Erythroblast (primary cell): ENCODE measurements around the gene PTCD2.
"Not testable (repeated sequence)": the region's sequence is repeated elsewhere in the genome, so short reads cannot be mapped to it uniquely, and the experiment has no call there.

ENCODE experiments used
- DNase-seq, 2 experiments: peaks; one replicate each; lab custom pipeline; 2025; lab: John Stamatoyannopoulos, UW
- GATA1 ChIP-seq: IDR thresholded peaks from 2 replicates; pipeline ENCODE4 v1.6.1; 2011; ENCODE audit warnings: low read depth, mild to moderate bottlenecking, control low read depth, low read length, moderate library complexity
- POLR2A ChIP-seq: IDR thresholded peaks from 2 replicates; pipeline ENCODE4 v1.6.1; 2011; ENCODE audit warnings: mild to moderate bottlenecking, low read length

Gene PTCD2

GRCh38 chr5:72388646-72389045, 68.5 kb downstream of the PTCD2 start:
- DNase-seq, result no peak
- TF ChIP-seq POLR2A, result no peak
- TF ChIP-seq GATA1, result no peak

GRCh38 chr5:72390836-72391235, 70.7 kb downstream of the PTCD2 start:
- no peak for TF ChIP-seq GATA1
- no peak for TF ChIP-seq POLR2A
- DNase-seq, result no peak

- DNase-seq, result no peak
- no peak for TF ChIP-seq GATA1
- TF ChIP-seq POLR2A, result no peak
Measured at GRCh38 chr5:72392326-72392733, 72.2 kb downstream of the PTCD2 start.

- DNase-seq, result no peak
- TF ChIP-seq GATA1 (no peak), POLR2A (no peak)
Measured at GRCh38 chr5:72393052-72393451, 72.9 kb downstream of the PTCD2 start.

- TF ChIP-seq GATA1 (no peak), POLR2A (no peak)
- peak in 1 of 2 experiments; percentile 8 for DNase-seq
Measured at GRCh38 chr5:72394688-72395087, 74.5 kb downstream of the PTCD2 start.

- TF ChIP-seq GATA1 (no peak), POLR2A (no peak)
- DNase-seq, result no peak
Measured at GRCh38 chr5:72397836-72398235, 77.7 kb downstream of the PTCD2 start.

- TF ChIP-seq POLR2A (no peak), GATA1 (no peak)
Measured at GRCh38 chr5:72400950-72401349, 80.8 kb downstream of the PTCD2 start.

GRCh38 chr5:72402381-72402890, 82.3 kb downstream of the PTCD2 start:
- DNase-seq, result no peak
- no peak for TF ChIP-seq GATA1
- TF ChIP-seq POLR2A, result no peak

More at GRCh38 chr5:72400950-72401349, 80.8 kb downstream of the PTCD2 start:
- no peak for DNase-seq

- peak in 1 of 2 experiments; percentile 25 for DNase-seq
- TF ChIP-seq GATA1 (no peak), POLR2A (no peak)
Measured at GRCh38 chr5:72402959-72403628, 82.9 kb downstream of the PTCD2 start.

- DNase-seq, result not testable (repeated sequence)
Measured at GRCh38 chr5:72404771-72405170, 84.6 kb downstream of the PTCD2 start.

- TF ChIP-seq GATA1 (no peak), POLR2A (no peak)
- DNase-seq, result no peak
Measured at GRCh38 chr5:72407078-72407477, 86.9 kb downstream of the PTCD2 start.

GRCh38 chr5:72407541-72407940, 87.4 kb downstream of the PTCD2 start:
- DNase-seq, result no peak
- TF ChIP-seq GATA1 (no peak), POLR2A (no peak)

GRCh38 chr5:72408127-72408526, 88.0 kb downstream of the PTCD2 start:
- TF ChIP-seq POLR2A (no peak), GATA1 (no peak)

GRCh38 chr5:72408603-72409002, 88.4 kb downstream of the PTCD2 start:
- no peak for DNase-seq

More at GRCh38 chr5:72408127-72408526, 88.0 kb downstream of the PTCD2 start:
- DNase-seq, result no peak

GRCh38 chr5:72410688-72411295, 90.6 kb downstream of the PTCD2 start:
- no peak for TF ChIP-seq GATA1
- TF ChIP-seq POLR2A, result no peak
- no peak for DNase-seq

More at GRCh38 chr5:72408603-72409002, 88.4 kb downstream of the PTCD2 start:
- no peak for TF ChIP-seq GATA1
- TF ChIP-seq POLR2A, result no peak
